HEK293 (cell line): Measurements from ENCODE around the gene LOX.

ENCODE experiments used
- CTCF ChIA-PET: fragments of 350-600 bp; formaldehyde crosslinking; extraction: SDS; loops from one replicate; lab custom pipeline; 2021; ENCODE audit warnings: antibody characterized with exemption; lab: Yijun Ruan, JAX
- POLR2A ChIA-PET: fragments of 300-600 bp; formaldehyde crosslinking; extraction: SDS; loops from one replicate; lab custom pipeline; 2020; ENCODE audit warnings: antibody characterized with exemption, inconsistent platforms; lab: Yijun Ruan, JAX
- H3K27ac ChIP-seq: fragments of 200-500 bp; sonication (Bioruptor generic); 2 replicates; pipeline ENCODE4 v1.5.1; 2014; ENCODE audit warnings: low read depth, low read length, control low read depth, inconsistent platforms; ENCODE audit errors: extremely low read depth
- H3K36me3 ChIP-seq, 2 experiments: fragments of 200-500 bp in 1 of 2; sonication (Bioruptor generic) in 1 of 2; 1 replicate in 1 of 2; 2 replicates in 1 of 2; pipeline ENCODE4 v1.5.1; 2014 to 2017; ENCODE audit warnings: inconsistent platforms in 2 of 2, low read length in 2 of 2; ENCODE audit not compliant: control insufficient read depth in 2 of 2, insufficient read depth in 1 of 2
- H3K4me1 ChIP-seq: fragments of 200-500 bp; sonication (Bioruptor generic); 2 replicates; pipeline ENCODE4 v1.5.1; 2014; ENCODE audit warnings: mild to moderate bottlenecking, low read length, inconsistent platforms; ENCODE audit not compliant: control insufficient read depth, insufficient read depth
- H3K4me3 ChIP-seq: 2 replicates; pipeline ENCODE4 v1.5.1; 2011; ENCODE audit warnings: low read depth, mild to moderate bottlenecking, control low read depth, low read length, moderate library complexity
- H3K9me3 ChIP-seq: fragments of 200-500 bp; sonication (Bioruptor generic); 2 replicates; pipeline ENCODE4 v1.5.1; 2014; ENCODE audit warnings: low read depth, low read length, inconsistent platforms; ENCODE audit not compliant: control insufficient read depth, insufficient read depth
- CTCF ChIP-seq: fragments of 450-650 bp; formaldehyde crosslinking; IDR thresholded peaks from 2 replicates; pipeline ENCODE4 v1.5.1; 2016; ENCODE audit warnings: missing biosample characterization, missing genetic modification characterization
- PRDM10 ChIP-seq: fragments of 450-650 bp; formaldehyde crosslinking; IDR thresholded peaks from 2 replicates; pipeline ENCODE4 v1.5.1; 2016; ENCODE audit warnings: missing biosample characterization, missing genetic modification characterization
- PRDM4 ChIP-seq: fragments of 450-650 bp; formaldehyde crosslinking; IDR thresholded peaks from 2 replicates; pipeline ENCODE4 v1.5.1; 2017; ENCODE audit warnings: missing biosample characterization, missing genetic modification characterization
- ZBTB21 ChIP-seq: fragments of 450-650 bp; formaldehyde crosslinking; IDR thresholded peaks from 2 replicates; pipeline ENCODE4 v1.5.1; 2017; ENCODE audit warnings: missing biosample characterization, missing genetic modification characterization
- ZBTB8A ChIP-seq: fragments of 450-650 bp; formaldehyde crosslinking; IDR thresholded peaks from 2 replicates; pipeline ENCODE4 v1.5.1; 2016; ENCODE audit warnings: missing biosample characterization, missing genetic modification characterization
- ZFP3 ChIP-seq: fragments of 450-650 bp; formaldehyde crosslinking; IDR thresholded peaks from 2 replicates; pipeline ENCODE4 v1.5.1; 2016; ENCODE audit warnings: low read depth, missing biosample characterization, missing genetic modification characterization
- ZNF16 ChIP-seq: fragments of 450-650 bp; formaldehyde crosslinking; IDR thresholded peaks from 2 replicates; pipeline ENCODE4 v1.5.1; 2016; ENCODE audit warnings: low read depth, missing biosample characterization, missing genetic modification characterization
- ZNF175 ChIP-seq: fragments of 450-650 bp; formaldehyde crosslinking; IDR thresholded peaks from 2 replicates; pipeline ENCODE4 v1.5.1; 2016; ENCODE audit warnings: missing biosample characterization, missing genetic modification characterization
- ZNF2 ChIP-seq: fragments of 450-650 bp; formaldehyde crosslinking; IDR thresholded peaks from 2 replicates; pipeline ENCODE4 v1.5.1; 2016; ENCODE audit warnings: missing biosample characterization, missing genetic modification characterization
- ZNF211 ChIP-seq: fragments of 450-650 bp; formaldehyde crosslinking; IDR thresholded peaks from 2 replicates; pipeline ENCODE4 v1.5.1; 2016; ENCODE audit warnings: low read depth, missing biosample characterization, missing genetic modification characterization
- ZNF266 ChIP-seq: fragments of 450-650 bp; formaldehyde crosslinking; IDR thresholded peaks from 2 replicates; pipeline ENCODE4 v1.5.1; 2016; ENCODE audit warnings: missing biosample characterization, missing genetic modification characterization, low read depth
- ZNF48 ChIP-seq: fragments of 450-650 bp; formaldehyde crosslinking; IDR thresholded peaks from 2 replicates; pipeline ENCODE4 v1.5.1; 2016; ENCODE audit warnings: missing biosample characterization, missing genetic modification characterization
- ZNF548 ChIP-seq: fragments of 450-650 bp; formaldehyde crosslinking; IDR thresholded peaks from 2 replicates; pipeline ENCODE4 v1.5.1; 2016; ENCODE audit warnings: missing biosample characterization, missing genetic modification characterization
- ZNF549 ChIP-seq: fragments of 450-650 bp; IDR thresholded peaks from 2 replicates; pipeline ENCODE4 v1.5.1; 2018; ENCODE audit warnings: missing biosample characterization, missing genetic modification characterization, mild to moderate bottlenecking, inconsistent platforms, moderate library complexity
- ZNF639 ChIP-seq: fragments of 450-650 bp; formaldehyde crosslinking; IDR thresholded peaks from 2 replicates; pipeline ENCODE4 v1.5.1; 2016; ENCODE audit warnings: missing biosample characterization, missing genetic modification characterization
- ZNF654 ChIP-seq: fragments of 450-650 bp; formaldehyde crosslinking; IDR thresholded peaks from 2 replicates; pipeline ENCODE4 v1.5.1; 2016; ENCODE audit warnings: low read depth, missing biosample characterization, missing genetic modification characterization
- ZNF707 ChIP-seq: fragments of 450-650 bp; formaldehyde crosslinking; IDR thresholded peaks from 2 replicates; pipeline ENCODE4 v1.5.1; 2016; ENCODE audit warnings: missing biosample characterization, missing genetic modification characterization

The LOX gene

GRCh38 chr5:122101636-122102285 lies 23.7 kb upstream of the LOX start:
- H3K27ac ChIP-seq: no peak overlapping the region

GRCh38 chr5:122099060-122099790 lies 21.2 kb upstream of the LOX start:
- H3K36me3 ChIP-seq: no peaks in the 10 kb centered on the region
- POLR2A ChIA-PET: no interaction called here
- no peaks in the 10 kb centered on the region for H3K4me1 ChIP-seq
- no peak overlapping the region for H3K27ac ChIP-seq
- no peak overlapping the region for H3K4me3 ChIP-seq
- H3K9me3 ChIP-seq: no peaks in the 10 kb centered on the region
- CTCF ChIA-PET: no interaction called here
- TF ChIP-seq ZNF549 (tag by site-specific recombination): no peak
- TF ChIP-seq ZFP3 (tag by site-specific recombination): no peak
- TF ChIP-seq ZBTB8A (tag by site-specific recombination): no peak
- TF ChIP-seq ZBTB21 (tag by site-specific recombination): no peak
- TF ChIP-seq ZNF2 (tag by site-specific recombination): no peak
- no peak for TF ChIP-seq ZNF175 (tag by site-specific recombination)
- TF ChIP-seq PRDM4: no peak
- TF ChIP-seq ZNF639 (tag by site-specific recombination): no peak
- no peak for TF ChIP-seq ZNF16 (tag by site-specific recombination)
- no peak for TF ChIP-seq ZNF266
- TF ChIP-seq ZNF548 (tag by site-specific recombination): no peak

More at GRCh38 chr5:122101636-122102285, 23.7 kb upstream of the LOX start:
- TF ChIP-seq ZNF654 (tag by site-specific recombination) (peak; percentile 74), PRDM10 (tag by site-specific recombination) (peak; percentile 86), ZNF707 (no peak), ZNF48 (no peak), CTCF (0 out of 2 replicates have a peak, but pooled peaks have one; percentile 10), ZNF211 (tag by site-specific recombination) (no peak)
- POLR2A ChIA-PET: no interaction called here
- Histone ChIP-seq H3K4me1 (no peaks in the 10 kb centered on the region), H3K9me3 (no peaks in the 10 kb centered on the region), H3K36me3 (no peaks in the 10 kb centered on the region), H3K4me3 (no peak overlapping the region)
- CTCF ChIA-PET: interaction anchor here (0.6 to 2.1 kb wide), 21 partner anchors 9 to 1287 kb away, joined by 3 to 9 read pairs (median 5); partner anchors contain the start of gene SRFBP1
